SJSA1 (cell line): Measurements from ENCODE around the gene GCGR. TPM values are rescaled to one million over a fixed set of nuclear protein-coding genes. Genes with fewer than 3 reads are reported as not detected.

ENCODE experiments used
- DNase-seq, 2 experiments: peaks; one replicate each; pipeline ENCODE4 v3.0.0-alpha.2; 2015 to 2020; ENCODE audit warnings: low spot score in 2 of 2, low read depth in 1 of 2
- H3K27ac ChIP-seq: fragments of 250-450 bp; sonication (Bioruptor Pico); 2 replicates; pipeline ENCODE4 v1.5.1; 2020; ENCODE audit warnings: mild to moderate bottlenecking, moderate library complexity
- H3K27me3 ChIP-seq: fragments of 250-450 bp; sonication (Bioruptor Pico); replicated peaks from 2 replicates; pipeline ENCODE4 v1.5.1; 2020; ENCODE audit warnings: mild to moderate bottlenecking, moderate library complexity
- H3K36me3 ChIP-seq: fragments of 250-450 bp; sonication (Bioruptor Pico); 2 replicates; pipeline ENCODE4 v1.5.1; 2020; ENCODE audit warnings: mild to moderate bottlenecking
- H3K4me1 ChIP-seq: fragments of 250-450 bp; sonication (Bioruptor Pico); replicated peaks from 2 replicates; pipeline ENCODE4 v1.6.1; 2021; ENCODE audit warnings: mild to moderate bottlenecking
- H3K4me3 ChIP-seq: fragments of 250-450 bp; sonication (Bioruptor Pico); 2 replicates; pipeline ENCODE4 v1.5.1; 2020; ENCODE audit warnings: mild to moderate bottlenecking
- H3K9me3 ChIP-seq: fragments of 250-450 bp; sonication (Bioruptor Pico); replicated peaks from 2 replicates; pipeline ENCODE4 v1.5.1; 2020; ENCODE audit warnings: mild to moderate bottlenecking
- total RNA-seq: library from RNA; depleted of rRNA; stranded (reverse); fragments of >200 nt; shearing (Covaris generic); gene quantifications from 2 replicates; pipeline ENCODE4 v1.2.3, GENCODE V29; 2014; rRNA removed

GCGR gene
- total RNA-seq, result not detected in 2 replicates

- no peak for DNase-seq
- Histone ChIP-seq H3K4me1 (peaks cover 10% of the 10 kb centered on the region), H3K9me3 (peaks cover 5% of the 10 kb centered on the region; the same call in 1 of the 2 replicates), H3K36me3 (no peaks in the 10 kb centered on the region), H3K27ac (no peak within 1 kb of the TSS), H3K27me3 (peaks cover 91% of the 10 kb centered on the region), H3K4me3 (no peak within 1 kb of the TSS)
Observed at GRCh38 chr17:81803728-81804558, at the start of gene GCGR. Gene GCGR, plus strand, starts transcription at chr17:81804150. Its CDS starts 4,869 bp downstream, at chr17:81809019.

- no peak overlapping the region for H3K27ac ChIP-seq
- H3K27me3 ChIP-seq, result peaks cover 7% of the 10 kb centered on the region
- H3K9me3 ChIP-seq, result no peaks in the 10 kb centered on the region; the same call in 1 of the 2 replicates
- no peaks in the 10 kb centered on the region for H3K36me3 ChIP-seq
- DNase-seq, result no peak
- H3K4me3 ChIP-seq, result no peak overlapping the region
- no peaks in the 10 kb centered on the region for H3K4me1 ChIP-seq
Observed at GRCh38 chr17:81792675-81793615, 11.0 kb upstream of the GCGR start.

GRCh38 chr17:81794074-81794476, 9.9 kb upstream of the GCGR start:
- no peaks in the 10 kb centered on the region for H3K4me1 ChIP-seq
- no peak overlapping the region for H3K4me3 ChIP-seq
- no peaks in the 10 kb centered on the region for H3K36me3 ChIP-seq
- no peaks in the 10 kb centered on the region; the same call in 1 of the 2 replicates for H3K9me3 ChIP-seq
- no peak overlapping the region for H3K27ac ChIP-seq
- H3K27me3 ChIP-seq, result peaks cover 7% of the 10 kb centered on the region
- no peak for DNase-seq

- Histone ChIP-seq H3K36me3 (no peaks in the 10 kb centered on the region), H3K9me3 (no peaks in the 10 kb centered on the region; the same call in 1 of the 2 replicates), H3K27ac (no peak overlapping the region), H3K4me1 (no peaks in the 10 kb centered on the region), H3K27me3 (peaks cover 12% of the 10 kb centered on the region), H3K4me3 (no peak overlapping the region)
- no peak for DNase-seq
Observed at GRCh38 chr17:81794509-81794908, 9.4 kb upstream of the GCGR start.

- Histone ChIP-seq H3K36me3 (no peaks in the 10 kb centered on the region), H3K4me3 (no peak overlapping the region), H3K4me1 (peaks cover 10% of the 10 kb centered on the region), H3K27ac (no peak overlapping the region), H3K27me3 (peaks cover 69% of the 10 kb centered on the region), H3K9me3 (peaks cover 5% of the 10 kb centered on the region; the same call in 1 of the 2 replicates)
- DNase-seq, result no peak
Observed at GRCh38 chr17:81801327-81801726, 2.6 kb upstream of the GCGR start.

- Histone ChIP-seq H3K27me3 (peaks cover 77% of the 10 kb centered on the region), H3K9me3 (peaks cover 5% of the 10 kb centered on the region; the same call in 1 of the 2 replicates), H3K4me3 (no peak overlapping the region), H3K4me1 (peaks cover 10% of the 10 kb centered on the region), H3K27ac (no peak overlapping the region), H3K36me3 (no peaks in the 10 kb centered on the region)
- no peak for DNase-seq
Observed at GRCh38 chr17:81802048-81802758, 1.7 kb upstream of the GCGR start.

- DNase-seq, result no peak
- H3K27ac ChIP-seq, result no peak overlapping the region
- peaks cover 86% of the 10 kb centered on the region for H3K27me3 ChIP-seq
- no peaks in the 10 kb centered on the region for H3K36me3 ChIP-seq
- H3K4me3 ChIP-seq, result no peak overlapping the region
- peaks cover 10% of the 10 kb centered on the region for H3K4me1 ChIP-seq
- peaks cover 5% of the 10 kb centered on the region; the same call in 1 of the 2 replicates for H3K9me3 ChIP-seq
Observed at GRCh38 chr17:81802856-81803643, 900 bp upstream of the GCGR start.

- no peak for DNase-seq
- Histone ChIP-seq H3K4me1 (peaks cover 10% of the 10 kb centered on the region), H3K27me3 (peaks cover 83% of the 10 kb centered on the region), H3K27ac (no peak overlapping the region), H3K9me3 (peaks cover 9% of the 10 kb centered on the region), H3K4me3 (no peak overlapping the region), H3K36me3 (no peaks in the 10 kb centered on the region)
Observed at GRCh38 chr17:81804559-81805399, 829 bp downstream of the GCGR start.

GRCh38 chr17:81805707-81806460, 1.9 kb downstream of the GCGR start:
- H3K4me1 ChIP-seq, result peaks cover 10% of the 10 kb centered on the region
- H3K27me3 ChIP-seq, result peaks cover 77% of the 10 kb centered on the region

GRCh38 chr17:81806461-81807209, 2.7 kb downstream of the GCGR start:
- Histone ChIP-seq H3K27me3 (peaks cover 79% of the 10 kb centered on the region), H3K4me1 (peaks cover 10% of the 10 kb centered on the region), H3K27ac (no peak overlapping the region), H3K9me3 (peaks cover 9% of the 10 kb centered on the region), H3K4me3 (no peak overlapping the region), H3K36me3 (no peaks in the 10 kb centered on the region)
- no peak for DNase-seq

More at GRCh38 chr17:81805707-81806460, 1.9 kb downstream of the GCGR start:
- Histone ChIP-seq H3K9me3 (peaks cover 9% of the 10 kb centered on the region), H3K36me3 (no peaks in the 10 kb centered on the region), H3K27ac (no peak overlapping the region), H3K4me3 (no peak overlapping the region)
- no peak for DNase-seq

- Histone ChIP-seq H3K4me1 (peaks cover 10% of the 10 kb centered on the region), H3K9me3 (peaks cover 9% of the 10 kb centered on the region), H3K27me3 (peaks cover 75% of the 10 kb centered on the region), H3K27ac (no peak overlapping the region), H3K36me3 (no peaks in the 10 kb centered on the region), H3K4me3 (no peak overlapping the region)
- DNase-seq, result no peak
Observed at GRCh38 chr17:81807210-81807719, 3.3 kb downstream of the GCGR start.
